ENCODE measurements around the gene PRR9. TPM values are rescaled to one million over a fixed set of nuclear protein-coding genes. Genes with fewer than 3 reads are reported as not detected.

The PRR9 gene
- polyA plus RNA-seq, 1 donor from 2014 or later = not detected

- TF ChIP-seq MXI1 (conservative IDR thresholded peaks at IDR 0.05; ENCODE audit: poor library complexity, severe bottlenecking) = no peak
- no peak for TF ChIP-seq TAF1 (IDR thresholded peaks at IDR 0.05; ENCODE audit: low read depth)
Measured at GRCh38 chr1:153202006-153202405, 15.4 kb upstream of the PRR9 start (continued).

GRCh38 chr1:153203130-153203529 lies 14.3 kb upstream of the PRR9 start, which contains the start of gene LELP1:
LELP1 (plus strand) TSS chr1:153203430; CDS start chr1:153204708, 1,278 bp downstream.
- Histone ChIP-seq H3K27ac (ENCODE audit: low read length) (no peak within 1 kb of the TSS), H3K9ac (ENCODE audit: low read length) (no peak within 1 kb of the TSS), H2AFZ (ENCODE audit: low read depth, low read length) (no peak within 1 kb of the TSS), H3K79me2 (replicated peaks; ENCODE audit: insufficient read depth, low read length) (no peaks in the 10 kb centered on the region), H3K9me3 (ENCODE audit: low read length) (no peaks in the 10 kb centered on the region), H3K27me3 (ENCODE audit: insufficient read depth, low read depth, low read length) (no peaks in the 10 kb centered on the region), H3K9me2 (ENCODE audit: insufficient read depth, low read length) (no peaks in the 10 kb centered on the region), H3F3A (ENCODE audit: insufficient read depth, low read length, poor library complexity, severe bottlenecking) (no peaks in the 10 kb centered on the region), H3K4me2 (ENCODE audit: low read length) (no peak within 1 kb of the TSS), H3K36me3 (ENCODE audit: insufficient read depth, low read length) (no peaks in the 10 kb centered on the region), H4K20me1 (ENCODE audit: insufficient read depth) (no peaks in the 10 kb centered on the region), H3K4me3 (ENCODE audit: low read length) (no peak within 1 kb of the TSS)
- no peak for TF ChIP-seq RAD21 (conservative IDR thresholded peaks at IDR 0.05)
- TF ChIP-seq CTCF (IDR thresholded peaks at IDR 0.05; ENCODE audit: poor library complexity, severe bottlenecking) = no peak
- no peak for TF ChIP-seq EP300 (conservative IDR thresholded peaks at IDR 0.05; ENCODE audit: poor library complexity, severe bottlenecking)
- TF ChIP-seq TAF1 (IDR thresholded peaks at IDR 0.05; ENCODE audit: low read depth) = no peak
- TF ChIP-seq EZH2 (IDR thresholded peaks at IDR 0.05; ENCODE audit: borderline replicate concordance, insufficient read depth, low read length, poor library complexity, severe bottlenecking) = no peak
- no peak for TF ChIP-seq SMC3 (conservative IDR thresholded peaks at IDR 0.05; ENCODE audit: poor library complexity)
- TF ChIP-seq MXI1 (conservative IDR thresholded peaks at IDR 0.05; ENCODE audit: poor library complexity, severe bottlenecking) = no peak
- no peak for TF ChIP-seq POLR2AphosphoS5 (IDR thresholded peaks at IDR 0.05)
- TF ChIP-seq REST (IDR thresholded peaks at IDR 0.05; ENCODE audit: borderline replicate concordance) = no peak

- Histone ChIP-seq H3K9me2 (ENCODE audit: insufficient read depth, low read length) (no peaks in the 10 kb centered on the region), H4K20me1 (ENCODE audit: insufficient read depth) (no peaks in the 10 kb centered on the region), H3K27me3 (ENCODE audit: insufficient read depth, low read depth, low read length) (no peaks in the 10 kb centered on the region), H3K79me2 (replicated peaks; ENCODE audit: insufficient read depth, low read length) (no peaks in the 10 kb centered on the region), H3K4me3 (ENCODE audit: low read length) (no peak overlapping the region), H3K27ac (ENCODE audit: low read length) (no peak overlapping the region), H3K9me3 (ENCODE audit: low read length) (no peaks in the 10 kb centered on the region), H2AFZ (ENCODE audit: low read depth, low read length) (no peak overlapping the region), H3K9ac (ENCODE audit: low read length) (no peak overlapping the region), H3K4me2 (ENCODE audit: low read length) (no peak overlapping the region), H3K36me3 (ENCODE audit: insufficient read depth, low read length) (no peaks in the 10 kb centered on the region), H3F3A (ENCODE audit: insufficient read depth, low read length, poor library complexity, severe bottlenecking) (no peaks in the 10 kb centered on the region)
- TF ChIP-seq MXI1 (conservative IDR thresholded peaks at IDR 0.05; ENCODE audit: poor library complexity, severe bottlenecking) = no peak
- TF ChIP-seq CTCF (IDR thresholded peaks at IDR 0.05; ENCODE audit: poor library complexity, severe bottlenecking) = no peak
- no peak for TF ChIP-seq EP300 (conservative IDR thresholded peaks at IDR 0.05; ENCODE audit: poor library complexity, severe bottlenecking)
- TF ChIP-seq TAF1 (IDR thresholded peaks at IDR 0.05; ENCODE audit: low read depth) = no peak
- TF ChIP-seq RAD21 (conservative IDR thresholded peaks at IDR 0.05) = no peak
Measured at GRCh38 chr1:153206631-153207030, 10.8 kb upstream of the PRR9 start.

Measured in neural cell (in vitro differentiated cells).